Breast epithelium (tissue), 4 donors: ENCODE results near the gene ENHO. TPM values are rescaled to one million over a fixed set of nuclear protein-coding genes. Genes with fewer than 3 reads are reported as not detected.

Source experiments
- DNase-seq, 2 donors: peaks; one replicate each; pipeline ENCODE4 v3.0.0-alpha.2; 2019; ENCODE audit warnings: low spot score in 2 of 2
- H3K27ac ChIP-seq, 2 donors: fragments of 200-600 bp; sonication (generic) in 1 of 2; one replicate each; pipeline ENCODE4 v1.5.1; 2016 to 2019; ENCODE audit warnings: mild to moderate bottlenecking in 1 of 2
- H3K27me3 ChIP-seq, 2 donors: fragments of 200-600 bp; sonication (generic) in 1 of 2; one replicate each; pipeline versions ENCODE4 v1.5.1 to v1.6.0; 2017 to 2019; ENCODE audit warnings: control low read depth in 1 of 2, mild to moderate bottlenecking in 1 of 2
- H3K36me3 ChIP-seq: fragments of 200-600 bp; one replicate; pipeline ENCODE4 v1.5.1; 2019
- H3K4me1 ChIP-seq, 2 donors: fragments of 200-600 bp; sonication (generic); one replicate each; pipeline ENCODE4 v1.5.1; 2016 to 2019; ENCODE audit warnings: control low read depth in 1 of 2
- H3K4me3 ChIP-seq, 3 donors: fragments of 200-600 bp; sonication (generic); 1 replicate in 2 of 3; 2 replicates in 1 of 3; pipeline ENCODE4 v1.5.1; 2016 to 2019; ENCODE audit warnings: mild to moderate bottlenecking in 3 of 3, moderate library complexity in 2 of 3
- H3K9me3 ChIP-seq, 2 donors: fragments of 200-600 bp; sonication (generic) in 1 of 2; one replicate each; pipeline ENCODE4 v1.5.1; 2016 to 2019; ENCODE audit warnings: control low read depth in 1 of 2
- CTCF ChIP-seq, 3 donors: fragments of 450-650 bp; IDR thresholded peaks; one replicate each; pipeline ENCODE4 v1.5.1; 2016 to 2017; ENCODE audit warnings: antibody characterized with exemption in 3 of 3, mild to moderate bottlenecking in 3 of 3, moderate library complexity in 3 of 3
- POLR2A ChIP-seq: fragments of 450-650 bp; IDR thresholded peaks from one replicate; pipeline ENCODE4 v1.6.1; 2016; ENCODE audit warnings: antibody characterized with exemption, mild to moderate bottlenecking, moderate library complexity
- POLR2AphosphoS5 ChIP-seq, 3 donors: sonication (generic); formaldehyde crosslinking; IDR thresholded peaks; one replicate each; pipeline ENCODE4 v1.6.1; 2017; ENCODE audit warnings: antibody characterized with exemption in 3 of 3
- intact Hi-C: fragments of 100-400 bp; cut with DNase I; formaldehyde crosslinking; loops from one replicate; pipeline ENCODE4 v1.15.1; 2023; ENCODE audit warnings: low total_unique reads
- total RNA-seq, 3 donors: library from RNA; depleted of rRNA; stranded (reverse); fragments of >200 nt; gene quantifications; one replicate each; pipeline ENCODE4 v1.1.0, GENCODE V29; 2016

Gene ENHO
- total RNA-seq, 3 donors from 2014 or later: 0.33 to 5.4 (median 1.8) TPM

GRCh38 chr9:34521406-34522045 is 1.3 kb downstream of the ENHO start:
- TF ChIP-seq POLR2A: no peak
- no peak for TF ChIP-seq POLR2AphosphoS5 (IDR thresholded peaks at IDR 0.05)
- H3K4me1 ChIP-seq: no peaks in the 10 kb centered on the region
- no peaks in the 10 kb centered on the region for H3K27me3 ChIP-seq
- intact Hi-C loops: no loop called here
- H3K36me3 ChIP-seq: no peaks in the 10 kb centered on the region
- DNase-seq: no peak
- H3K9me3 ChIP-seq: no peaks in the 10 kb centered on the region
- no peak overlapping the region for H3K27ac ChIP-seq
- H3K4me3 ChIP-seq: no peak overlapping the region

- no peaks in the 10 kb centered on the region for H3K27me3 ChIP-seq
- no peaks in the 10 kb centered on the region for H3K4me1 ChIP-seq
- no peak for TF ChIP-seq CTCF (IDR thresholded peaks at IDR 0.05)
- TF ChIP-seq POLR2AphosphoS5 (IDR thresholded peaks at IDR 0.05): no peak
- no peak for TF ChIP-seq POLR2A
- intact Hi-C loops: no loop called here
- DNase-seq: no peak
- no peaks in the 10 kb centered on the region for H3K36me3 ChIP-seq
- no peaks in the 10 kb centered on the region for H3K9me3 ChIP-seq
- no peak overlapping the region for H3K4me3 ChIP-seq
- no peak overlapping the region for H3K27ac ChIP-seq
Measured at GRCh38 chr9:34520505-34521385, 2.0 kb downstream of the ENHO start.

- no peak overlapping the region for H3K4me3 ChIP-seq
- no peaks in the 10 kb centered on the region for H3K36me3 ChIP-seq
- TF ChIP-seq POLR2A (no peak), CTCF (IDR thresholded peaks at IDR 0.05) (no peak), POLR2AphosphoS5 (IDR thresholded peaks at IDR 0.05) (no peak)
- H3K9me3 ChIP-seq: no peaks in the 10 kb centered on the region
- no peaks in the 10 kb centered on the region for H3K27me3 ChIP-seq
- no peaks in the 10 kb centered on the region for H3K4me1 ChIP-seq
- H3K27ac ChIP-seq: no peak overlapping the region
- intact Hi-C loops: no loop called here
- no peak for DNase-seq
Measured at GRCh38 chr9:34520096-34520495, 2.7 kb downstream of the ENHO start.

DNA sequence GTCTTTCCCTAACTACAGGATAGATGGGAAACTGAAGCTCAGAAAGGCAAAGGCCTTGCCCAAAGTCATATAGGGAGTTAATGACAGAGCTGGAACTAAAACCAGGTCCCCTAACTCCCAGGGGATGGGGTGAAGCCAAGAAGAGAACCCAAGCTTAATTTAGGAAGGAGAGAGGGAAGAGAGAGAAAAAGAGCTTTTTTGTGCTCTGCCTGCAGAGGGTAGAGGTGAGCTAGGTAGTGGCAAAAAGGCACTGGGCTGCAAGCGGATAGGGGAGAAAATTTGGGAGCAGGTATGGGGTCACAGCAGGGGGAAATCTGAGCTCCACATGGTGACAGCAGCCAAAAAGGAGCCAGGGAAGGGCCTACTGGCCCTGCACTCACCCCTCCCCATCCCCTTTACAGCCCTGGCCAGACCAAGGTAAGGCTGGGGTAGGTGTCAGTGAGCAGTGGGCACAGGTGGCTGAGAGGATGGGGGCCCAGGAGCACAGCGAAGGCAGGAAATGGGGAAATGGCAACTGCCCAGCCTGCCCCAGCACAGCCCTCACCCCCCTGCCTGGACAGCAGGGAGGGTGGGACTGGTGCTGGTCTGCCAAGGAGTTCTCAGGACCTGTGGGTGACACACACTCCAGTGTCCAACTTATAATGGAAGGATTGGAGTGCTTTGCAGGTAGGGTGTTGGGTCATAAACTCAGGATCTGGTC is 3.3 kb downstream of the ENHO start:
- Histone ChIP-seq H3K27ac (no peak overlapping the region), H3K27me3 (no peaks in the 10 kb centered on the region), H3K4me3 (no peak overlapping the region), H3K4me1 (no peaks in the 10 kb centered on the region), H3K36me3 (no peaks in the 10 kb centered on the region), H3K9me3 (no peaks in the 10 kb centered on the region)
- DNase-seq: no peak
- intact Hi-C loops: no loop called here
- TF ChIP-seq POLR2AphosphoS5 (IDR thresholded peaks at IDR 0.05): no peak
- no peak for TF ChIP-seq POLR2A
- TF ChIP-seq CTCF (IDR thresholded peaks at IDR 0.05): no peak

DNA sequence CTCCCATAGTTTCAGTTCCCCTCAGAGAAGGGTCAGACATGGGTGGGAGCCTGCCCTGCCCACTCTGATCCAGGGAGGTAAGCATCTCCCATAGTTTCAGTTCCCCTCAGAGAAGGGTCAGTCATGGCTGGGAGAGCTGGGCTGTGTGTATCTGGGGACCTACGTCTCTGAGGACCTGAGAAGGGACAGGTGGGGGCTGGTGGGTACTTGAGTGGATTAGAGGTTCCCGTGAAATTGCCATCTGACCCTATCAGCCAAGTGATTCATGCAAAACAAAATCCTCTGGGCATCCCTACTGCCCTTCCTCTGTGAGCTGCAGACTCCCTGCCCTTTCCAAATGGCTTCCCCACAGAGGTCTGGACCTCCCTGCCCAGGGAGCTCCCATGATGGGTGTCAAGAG is 3.9 kb downstream of the ENHO start:
- no peaks in the 10 kb centered on the region for H3K36me3 ChIP-seq
- TF ChIP-seq POLR2A (no peak), POLR2AphosphoS5 (IDR thresholded peaks at IDR 0.05) (no peak), CTCF (IDR thresholded peaks at IDR 0.05) (no peak)
- DNase-seq: no peak
- no peak overlapping the region for H3K27ac ChIP-seq
- H3K4me1 ChIP-seq: no peaks in the 10 kb centered on the region
- H3K9me3 ChIP-seq: no peaks in the 10 kb centered on the region
- no peaks in the 10 kb centered on the region for H3K27me3 ChIP-seq
- intact Hi-C loops: no loop called here
- no peak overlapping the region for H3K4me3 ChIP-seq
